ENCODE results near the gene PRLR. TPM values are rescaled to one million over a fixed set of nuclear protein-coding genes. Genes with fewer than 3 reads are reported as not detected.

PRLR gene
- total RNA-seq, 1 experiment from 2014 or later: 8.2 TPM

DNA sequence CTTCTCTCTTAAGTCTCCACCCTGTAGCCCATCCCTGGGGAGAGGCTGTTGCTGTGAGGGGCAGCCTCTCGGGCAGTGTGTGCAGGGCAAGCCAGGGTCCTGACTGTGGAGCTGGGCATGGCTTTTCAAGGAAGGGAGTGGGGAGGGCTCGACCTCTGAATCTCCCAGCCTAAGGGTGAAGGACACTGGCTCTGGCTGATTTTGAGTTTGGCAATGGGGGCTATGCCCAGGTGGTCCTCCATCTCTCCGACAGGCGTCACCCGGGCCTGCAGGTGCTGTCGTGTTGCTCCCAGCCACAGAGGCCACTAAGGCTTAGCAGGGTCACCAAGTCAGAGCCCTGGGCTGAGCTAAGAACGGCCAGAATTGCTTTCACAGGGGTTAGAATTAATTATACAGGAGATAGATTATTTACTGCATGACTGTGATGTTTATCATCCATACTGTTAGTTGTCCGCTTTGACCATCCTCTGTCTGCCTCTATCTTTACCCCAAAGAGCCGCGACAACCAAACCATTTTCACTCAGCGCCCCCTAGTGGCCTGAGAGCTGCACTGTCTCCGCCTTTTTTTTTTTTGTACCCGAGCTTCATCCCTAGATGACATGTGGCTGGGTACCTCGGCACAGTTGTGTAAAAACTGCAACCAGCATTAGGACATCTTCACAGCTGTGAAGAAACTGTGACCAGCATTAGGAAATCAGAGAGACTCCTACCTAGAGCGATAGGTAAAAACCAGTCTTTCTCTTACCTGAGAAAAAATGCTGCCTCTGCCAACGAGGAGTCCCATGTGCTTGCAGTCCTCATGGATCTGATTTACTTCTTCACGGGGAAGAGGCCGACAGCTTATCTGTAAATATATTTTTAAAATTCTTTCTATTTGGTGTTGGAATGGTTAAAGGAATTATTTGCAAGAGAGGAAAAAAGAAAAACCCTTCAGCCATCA lies 227.0 kb downstream of the PRLR start:
- DNase-seq (ENCODE audit: low spot score): peak; percentile 88

DNA sequence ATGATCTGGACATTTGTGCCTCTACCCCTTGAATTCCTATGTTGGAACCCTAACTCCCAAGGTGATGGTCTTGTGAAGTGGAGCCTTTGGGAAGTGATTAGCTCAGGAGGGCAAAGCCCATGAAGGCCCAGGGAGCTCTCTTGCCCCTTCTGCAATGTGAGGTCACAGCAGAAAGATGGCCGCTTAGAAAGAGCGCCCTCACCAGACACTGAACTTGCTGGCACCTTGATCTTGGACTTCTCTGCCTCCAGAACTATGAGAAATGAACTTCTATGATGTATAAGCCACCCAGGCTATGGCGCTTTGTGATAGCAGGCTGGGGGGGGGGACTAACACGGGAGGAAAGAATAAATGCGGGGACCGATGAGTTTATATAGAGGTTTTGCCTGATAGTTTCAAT lies 227.8 kb downstream of the PRLR start:
- no peak for DNase-seq (ENCODE audit: low spot score)

DNA sequence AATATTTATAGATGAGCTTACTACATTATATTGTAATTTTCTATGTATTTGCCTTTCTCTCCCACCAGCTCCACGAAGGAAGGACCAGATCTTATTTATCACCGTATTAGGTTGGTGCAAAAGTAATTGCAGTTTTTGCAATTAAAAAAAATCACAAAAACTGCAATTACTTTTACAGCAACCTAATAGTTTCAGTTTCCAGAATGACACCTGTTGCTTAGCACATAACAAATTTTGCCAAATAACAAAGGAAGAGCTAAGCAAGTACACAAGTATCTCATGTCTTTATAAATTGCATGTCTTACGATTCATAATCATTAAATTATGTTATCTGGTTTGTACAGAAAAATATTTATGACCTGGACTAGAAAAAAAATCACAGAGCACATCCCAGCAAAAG lies 228.4 kb downstream of the PRLR start:
- DNase-seq (ENCODE audit: low spot score): no peak

Other genes with a start within 250 kb of the PRLR start
- not detected in 2 replicates for gene AGXT2, start 182.5 kb downstream of the PRLR start, total RNA-seq (2014; rRNA removed; shearing (Covaris generic))

Data from HT-29 (cell line).